DND-41 (cell line): Measurements from ENCODE around the gene DTWD2.
A peak's percentile ranks its signal among the peaks of the same experiment; 100 is the strongest.
"Not testable (repeated sequence)": the region's sequence is repeated elsewhere in the genome, so short reads cannot be mapped to it uniquely, and the experiment has no call there.

ENCODE experiments used
- ATAC-seq: fragments of 200-7000 bp; cut with Tn5 transposase; 3 replicates; pipeline ENCODE4 v1.9.1; 2021; ENCODE audit warnings: low read depth; ENCODE audit not compliant: insufficient read depth
- DNase-seq: peaks from one replicate; pipeline ENCODE4 v3.0.0-alpha.2; 2020
- H2AFZ ChIP-seq: 2 replicates; pipeline ENCODE4 v1.6.0; 2012; ENCODE audit warnings: low read depth, low read length
- H3K27ac ChIP-seq: 2 replicates; pipeline ENCODE4 v1.5.1; 2012; ENCODE audit warnings: low read length, inconsistent platforms
- H3K27me3 ChIP-seq: fragments of 200-600 bp; sonication (generic); 2 replicates; pipeline ENCODE4 v1.6.0; 2012; ENCODE audit warnings: low read length, mild to moderate bottlenecking, inconsistent platforms; ENCODE audit not compliant: insufficient read depth, poor library complexity
- H3K36me3 ChIP-seq: 2 replicates; pipeline ENCODE4 v1.5.1; 2012; ENCODE audit warnings: low read length, inconsistent platforms; ENCODE audit not compliant: insufficient read depth
- H3K4me1 ChIP-seq: 2 replicates; pipeline ENCODE4 v1.5.1; 2012; ENCODE audit warnings: mild to moderate bottlenecking, low read length; ENCODE audit not compliant: insufficient read depth
- H3K4me2 ChIP-seq: 2 replicates; pipeline ENCODE4 v1.6.0; 2012; ENCODE audit warnings: mild to moderate bottlenecking, moderate library complexity, low read length, inconsistent platforms; ENCODE audit not compliant: insufficient read depth
- H3K4me3 ChIP-seq, 2 experiments: fragments of 200-600 bp in 1 of 2; shearing (Covaris generic) in 1 of 2; 2 replicates each; pipeline ENCODE4 v1.5.1; 2012 to 2016; ENCODE audit warnings: inconsistent platforms in 2 of 2, low read length in 2 of 2, mild to moderate bottlenecking in 2 of 2, low read depth in 1 of 2, moderate library complexity in 1 of 2
- H3K79me2 ChIP-seq: 2 replicates; pipeline ENCODE4 v1.6.0; 2012; ENCODE audit warnings: low read length, inconsistent platforms; ENCODE audit not compliant: insufficient read depth
- H3K9ac ChIP-seq: 2 replicates; pipeline ENCODE4 v1.6.0; 2012; ENCODE audit warnings: low read depth, mild to moderate bottlenecking, inconsistent platforms, low read length, moderate library complexity
- H3K9me3 ChIP-seq: 2 replicates; pipeline ENCODE4 v1.5.1; 2012; ENCODE audit warnings: low read length, moderate library complexity, mild to moderate bottlenecking, inconsistent platforms; ENCODE audit not compliant: insufficient read depth, severe bottlenecking
- H4K20me1 ChIP-seq: 2 replicates; pipeline ENCODE4 v1.6.0; 2012; ENCODE audit warnings: low read length; ENCODE audit not compliant: insufficient read depth
- EZH2 ChIP-seq: IDR thresholded peaks from 3 replicates; pipeline ENCODE4 v1.6.1; 2012; ENCODE audit warnings: borderline replicate concordance, low read depth, mild to moderate bottlenecking, moderate library complexity, low read length, inconsistent platforms; ENCODE audit not compliant: severe bottlenecking
- TF ChIP-seq, protein P1 (sequence below): IDR thresholded peaks from 2 replicates; pipeline ENCODE4 v1.5.1; 2012; ENCODE audit warnings: borderline replicate concordance, low read length, moderate library complexity, mild to moderate bottlenecking; ENCODE audit not compliant: poor library complexity, severe bottlenecking; ENCODE audit errors: extremely low read depth

Gene DTWD2

DNA sequence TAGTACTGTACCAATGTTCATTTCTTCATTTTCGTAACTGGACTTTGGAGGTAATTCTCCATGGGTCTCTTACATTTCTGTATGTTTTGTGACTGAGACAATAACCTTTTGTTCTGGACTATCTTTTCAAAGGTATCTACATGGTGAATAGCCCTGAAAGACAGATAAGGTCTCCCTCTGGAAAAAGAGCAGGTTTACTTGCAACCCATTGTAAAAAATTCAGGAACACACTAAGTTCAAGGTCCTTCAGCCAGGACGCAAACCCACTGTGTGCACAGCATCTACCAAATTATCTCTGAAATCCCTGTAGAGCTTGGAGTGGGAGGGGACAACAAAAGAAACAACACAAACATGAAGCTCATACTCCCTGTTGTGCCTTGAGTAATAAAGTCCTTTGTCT, 8.3 kb downstream of the DTWD2 start:
- Histone ChIP-seq H3K4me3 (no peak overlapping the region), H3K9me3 (no peaks in the 10 kb centered on the region), H2AFZ (no peak overlapping the region), H3K27ac (no peak overlapping the region), H3K9ac (no peak overlapping the region), H3K36me3 (no peaks in the 10 kb centered on the region), H3K27me3 (no peaks in the 10 kb centered on the region), H3K4me2 (no peak overlapping the region), H4K20me1 (no peaks in the 10 kb centered on the region), H3K79me2 (no peaks in the 10 kb centered on the region), H3K4me1 (peaks cover 3% of the 10 kb centered on the region; the same call in 1 of the 2 replicates)
- DNase-seq (no peak), ATAC-seq (no peak)
- TF ChIP-seq, protein P1, sequence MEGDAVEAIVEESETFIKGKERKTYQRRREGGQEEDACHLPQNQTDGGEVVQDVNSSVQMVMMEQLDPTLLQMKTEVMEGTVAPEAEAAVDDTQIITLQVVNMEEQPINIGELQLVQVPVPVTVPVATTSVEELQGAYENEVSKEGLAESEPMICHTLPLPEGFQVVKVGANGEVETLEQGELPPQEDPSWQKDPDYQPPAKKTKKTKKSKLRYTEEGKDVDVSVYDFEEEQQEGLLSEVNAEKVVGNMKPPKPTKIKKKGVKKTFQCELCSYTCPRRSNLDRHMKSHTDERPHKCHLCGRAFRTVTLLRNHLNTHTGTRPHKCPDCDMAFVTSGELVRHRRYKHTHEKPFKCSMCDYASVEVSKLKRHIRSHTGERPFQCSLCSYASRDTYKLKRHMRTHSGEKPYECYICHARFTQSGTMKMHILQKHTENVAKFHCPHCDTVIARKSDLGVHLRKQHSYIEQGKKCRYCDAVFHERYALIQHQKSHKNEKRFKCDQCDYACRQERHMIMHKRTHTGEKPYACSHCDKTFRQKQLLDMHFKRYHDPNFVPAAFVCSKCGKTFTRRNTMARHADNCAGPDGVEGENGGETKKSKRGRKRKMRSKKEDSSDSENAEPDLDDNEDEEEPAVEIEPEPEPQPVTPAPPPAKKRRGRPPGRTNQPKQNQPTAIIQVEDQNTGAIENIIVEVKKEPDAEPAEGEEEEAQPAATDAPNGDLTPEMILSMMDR: no peak
- TF ChIP-seq EZH2: no peak

DNA sequence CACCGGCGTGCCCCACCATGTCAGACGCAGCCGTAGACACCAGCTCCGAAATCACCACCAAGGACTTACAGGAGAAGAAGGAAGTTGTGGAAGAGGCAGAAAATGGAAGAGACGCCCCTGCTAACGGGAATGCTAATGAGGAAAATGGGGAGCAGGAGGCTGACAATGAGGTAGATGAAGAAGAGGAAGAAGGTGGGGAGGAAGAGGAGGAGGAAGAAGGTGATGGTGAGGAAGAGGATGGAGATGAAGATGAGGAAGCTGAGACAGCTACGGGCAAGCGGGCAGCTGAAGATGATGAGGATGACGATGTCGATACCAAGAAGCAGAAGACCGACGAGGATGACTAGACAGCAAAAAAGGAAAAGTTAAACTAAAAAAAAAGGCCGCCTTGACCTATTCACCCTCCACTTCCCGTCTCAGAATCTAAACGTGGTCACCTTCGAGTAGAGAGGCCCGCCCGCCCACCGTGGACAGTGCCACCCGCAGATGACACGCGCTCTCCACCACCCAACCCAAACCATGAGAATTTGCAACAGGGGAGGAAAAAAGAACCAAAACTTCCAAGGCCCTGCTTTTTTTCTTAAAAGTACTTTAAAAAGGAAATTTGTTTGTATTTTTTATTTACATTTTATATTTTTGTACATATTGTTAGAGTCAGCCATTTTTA, 14.4 kb downstream of the DTWD2 start:
- not testable (repeated sequence) for H2AFZ ChIP-seq, ATAC-seq, H3K27ac ChIP-seq, H3K4me3 ChIP-seq, H3K79me2 ChIP-seq, H3K4me1 ChIP-seq, H3K9ac ChIP-seq, H3K9me3 ChIP-seq, H3K27me3 ChIP-seq, H3K36me3 ChIP-seq, DNase-seq, H4K20me1 ChIP-seq, H3K4me2 ChIP-seq

DNA sequence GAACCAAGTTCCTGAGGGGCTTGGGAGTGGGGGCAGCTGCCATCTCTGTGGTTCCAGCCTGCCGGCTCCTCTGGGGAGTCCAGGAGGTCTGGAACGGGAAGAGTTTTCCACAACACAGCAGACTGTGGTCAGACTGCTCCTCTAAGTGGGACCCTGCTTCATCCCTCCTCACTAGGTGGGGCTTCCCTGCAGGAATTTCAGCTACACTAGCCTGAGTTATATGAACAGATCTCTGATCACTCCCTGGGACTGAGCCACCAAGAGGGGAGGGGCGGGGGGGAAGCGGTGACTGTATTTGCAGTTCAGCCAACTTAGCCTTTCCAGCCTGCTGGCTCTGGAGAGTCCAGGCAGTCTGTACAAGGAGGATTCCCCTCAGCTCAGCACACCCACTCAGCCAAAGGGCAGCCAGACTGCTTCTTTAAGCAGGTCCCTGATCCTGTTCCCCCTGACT, 19.4 kb downstream of the DTWD2 start:
- Histone ChIP-seq H3K36me3 (no peaks in the 10 kb centered on the region), H3K9ac (no peak overlapping the region), H3K79me2 (no peaks in the 10 kb centered on the region), H2AFZ (no peak overlapping the region), H3K4me3 (no peak overlapping the region), H3K4me2 (no peak overlapping the region), H3K4me1 (no peaks in the 10 kb centered on the region), H3K27ac (no peak overlapping the region), H3K9me3 (no peaks in the 10 kb centered on the region), H3K27me3 (no peaks in the 10 kb centered on the region), H4K20me1 (no peaks in the 10 kb centered on the region)
- TF ChIP-seq, protein P1: no peak
- TF ChIP-seq EZH2: no peak
- DNase-seq (no peak), ATAC-seq (no peak)

DNA sequence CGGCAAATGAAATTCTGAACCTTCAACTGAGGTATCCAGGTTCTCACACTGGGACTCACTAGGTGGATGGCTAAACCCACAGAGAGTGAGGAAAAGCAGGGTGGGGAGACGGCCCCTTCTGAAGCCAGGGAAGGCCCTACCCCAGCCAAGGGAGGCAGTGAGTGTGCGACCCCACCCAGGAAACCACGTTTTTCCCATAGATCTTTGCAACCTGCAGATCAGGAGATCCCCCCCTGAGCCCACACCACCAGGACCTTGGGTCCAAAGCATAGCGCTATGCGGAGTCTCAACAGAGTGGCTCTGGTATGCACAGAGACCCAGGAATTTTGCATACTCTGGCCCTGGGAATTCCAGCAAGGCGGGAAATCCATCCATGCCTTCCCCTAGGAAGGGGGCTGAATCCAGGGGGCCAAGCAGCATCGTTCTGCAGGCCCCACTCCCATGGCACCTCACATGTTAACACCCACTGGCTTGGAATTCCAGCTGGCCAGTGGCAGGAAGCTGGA, 19.9 kb downstream of the DTWD2 start:
- no peaks in the 10 kb centered on the region for H3K79me2 ChIP-seq
- H2AFZ ChIP-seq: no peak overlapping the region
- H3K4me1 ChIP-seq: no peaks in the 10 kb centered on the region
- ATAC-seq: 0 out of 3 replicates have a peak, but pooled peaks have one; percentile 17
- DNase-seq: no peak
- H3K4me3 ChIP-seq: no peak overlapping the region
- no peak overlapping the region for H3K27ac ChIP-seq
- H3K9me3 ChIP-seq: no peaks in the 10 kb centered on the region
- H3K9ac ChIP-seq: no peak overlapping the region
- no peaks in the 10 kb centered on the region for H4K20me1 ChIP-seq
- H3K4me2 ChIP-seq: no peak overlapping the region
- TF ChIP-seq, protein P1: no peak
- TF ChIP-seq EZH2: no peak
- no peaks in the 10 kb centered on the region for H3K36me3 ChIP-seq
- no peaks in the 10 kb centered on the region for H3K27me3 ChIP-seq
